ENCODE measurements around the gene TYW5. TPM values are rescaled to one million over a fixed set of nuclear protein-coding genes. Genes with fewer than 3 reads are reported as not detected.
A peak's percentile ranks its signal among the peaks of the same experiment; 100 is the strongest.
"Not testable (repeated sequence)": the region's sequence is repeated elsewhere in the genome, so short reads cannot be mapped to it uniquely, and the experiment has no call there.

The TYW5 gene
- total RNA-seq, 2 experiments from 2014 or later, result 8.9 to 9.8 TPM

DNA sequence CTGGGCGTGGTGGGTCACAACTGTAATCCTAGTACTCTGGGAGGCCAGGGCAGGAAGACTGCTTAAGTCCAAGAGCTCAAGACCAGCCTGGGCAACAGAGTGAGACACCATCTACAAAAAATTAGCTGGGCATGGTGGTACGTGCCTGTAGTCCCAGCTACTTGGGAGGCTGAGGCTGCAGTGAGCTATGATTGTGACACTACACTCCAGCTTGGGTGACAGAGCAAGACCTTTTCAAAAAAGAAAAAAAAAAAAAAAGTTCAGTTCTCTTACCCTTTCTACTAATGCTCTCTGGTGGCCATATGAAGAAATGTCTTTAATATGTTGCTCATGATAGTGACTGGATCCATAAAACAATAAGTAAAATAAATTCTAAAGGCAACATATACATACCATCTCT, 14.9 kb downstream of the TYW5 start:
- Mint-ChIP-seq H3K4me3 (no peak overlapping the region), H3K9me3 (no peaks in the 10 kb centered on the region), H3K27me3 (no peaks in the 10 kb centered on the region), H3K4me1 (ENCODE audit: low read depth) (peaks cover 7% of the 10 kb centered on the region), H3K36me3 (peaks cover 14% of the 10 kb centered on the region), H3K27ac (no peak overlapping the region)
- ChIA-PET POLR2A (no interaction called here), CTCF (interaction anchor here (0.6 to 2.2 kb wide), 9 partner anchors 9 to 1324 kb away, joined by 3 to 7 read pairs (median 3); no protein-coding TSS in a partner anchor)
- intact Hi-C loops (cut with micrococcal nuclease), result loop anchor here (5.0 kb wide), 1 partner anchor 88 kb away; the partner anchor contains the start of gene FTCDNL1
- no peak for DNase-seq

DNA sequence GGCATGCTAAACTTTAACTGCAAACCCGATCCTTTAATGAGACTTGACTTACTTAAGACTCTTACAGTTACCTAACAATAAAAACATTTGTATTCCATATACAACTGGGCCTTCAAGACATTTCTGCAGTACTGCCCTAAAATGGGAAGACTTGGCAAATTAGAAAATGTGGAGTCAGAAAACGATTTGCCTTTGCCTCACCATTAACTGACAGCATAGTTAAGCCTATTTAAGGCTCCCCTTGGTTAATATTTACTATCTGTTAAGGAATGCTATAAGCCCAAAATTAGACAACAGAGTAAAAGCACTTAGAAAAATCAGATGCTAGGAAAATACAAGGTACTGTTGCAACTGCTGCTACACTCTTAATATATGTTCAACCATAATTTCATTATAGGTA, 18.7 kb downstream of the TYW5 start:
- CTCF ChIA-PET, result interaction anchor here (1.0 kb wide), 1 partner anchor 44 kb away, joined by 3 read pairs; no protein-coding TSS in a partner anchor
- no peaks in the 10 kb centered on the region for H3K27me3 Mint-ChIP-seq
- peaks cover 5% of the 10 kb centered on the region for H3K4me1 Mint-ChIP-seq (ENCODE audit: low read depth)
- POLR2A ChIA-PET, result no interaction called here
- H3K9me3 Mint-ChIP-seq, result no peaks in the 10 kb centered on the region
- no peak overlapping the region for H3K27ac Mint-ChIP-seq
- no peak overlapping the region for H3K4me3 Mint-ChIP-seq
- intact Hi-C loops (cut with micrococcal nuclease), result no loop called here
- no peak for DNase-seq
- peaks cover 11% of the 10 kb centered on the region for H3K36me3 Mint-ChIP-seq

DNA sequence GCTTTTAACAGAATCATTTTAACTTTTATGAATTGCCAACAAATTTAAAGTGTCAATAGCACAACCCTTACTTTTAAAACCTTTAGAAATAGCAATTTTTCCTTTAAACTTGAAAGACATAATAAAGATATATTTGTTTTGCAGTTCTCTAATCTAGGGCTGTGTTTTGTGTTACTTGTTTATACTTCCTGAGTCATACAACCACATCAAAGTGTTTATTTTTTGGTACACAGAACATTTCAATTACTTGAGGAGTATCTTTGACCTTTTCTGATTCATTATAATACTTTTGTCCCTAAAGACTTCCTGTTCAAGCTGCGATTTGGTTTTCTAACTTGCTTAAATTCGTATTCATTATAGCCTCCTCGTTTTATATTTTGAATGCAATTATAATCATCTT, 21.8 kb downstream of the TYW5 start:
- CTCF ChIA-PET, result no interaction called here
- H3K27ac Mint-ChIP-seq, result no peak overlapping the region
- POLR2A ChIA-PET, result no interaction called here
- intact Hi-C loops (cut with micrococcal nuclease), result no loop called here
- H3K9me3 Mint-ChIP-seq, result no peaks in the 10 kb centered on the region
- no peaks in the 10 kb centered on the region for H3K4me1 Mint-ChIP-seq (ENCODE audit: low read depth)
- no peak for DNase-seq
- no peaks in the 10 kb centered on the region for H3K27me3 Mint-ChIP-seq
- H3K4me3 Mint-ChIP-seq, result no peak overlapping the region
- H3K36me3 Mint-ChIP-seq, result peaks cover 14% of the 10 kb centered on the region

DNA sequence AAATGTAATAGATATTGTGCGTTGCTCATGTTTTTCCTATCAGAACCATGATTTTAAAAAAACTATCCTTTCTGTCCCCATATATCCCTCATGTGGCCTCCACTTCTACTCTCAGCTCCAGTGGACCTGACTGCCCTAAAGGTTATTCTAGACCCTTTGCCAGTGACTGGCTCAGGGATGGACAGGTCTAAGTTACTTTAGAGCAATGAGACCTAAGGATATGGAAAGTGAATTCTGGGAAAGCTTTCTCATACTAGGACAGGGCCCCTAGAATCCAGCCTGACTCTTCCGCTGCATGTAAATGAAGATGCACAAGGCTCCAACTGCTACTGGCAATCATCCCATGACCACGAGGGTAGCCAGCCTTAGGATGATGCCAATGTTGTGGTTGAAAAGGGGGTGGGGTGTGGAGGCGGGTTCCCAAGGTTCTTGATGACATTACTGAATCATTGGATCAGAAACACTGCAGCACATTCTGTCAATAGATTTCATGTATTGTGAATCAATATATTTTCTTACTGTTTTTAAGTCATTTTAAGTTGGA, 22.9 kb downstream of the TYW5 start:
- Mint-ChIP-seq H3K4me1 (ENCODE audit: low read depth) (no peaks in the 10 kb centered on the region), H3K4me3 (no peak overlapping the region), H3K27ac (no peak overlapping the region), H3K36me3 (peaks cover 11% of the 10 kb centered on the region), H3K27me3 (no peaks in the 10 kb centered on the region), H3K9me3 (no peaks in the 10 kb centered on the region)
- intact Hi-C loops (cut with micrococcal nuclease), result no loop called here
- no peak for DNase-seq
- CTCF ChIA-PET, result no interaction called here
- POLR2A ChIA-PET, result no interaction called here

DNA sequence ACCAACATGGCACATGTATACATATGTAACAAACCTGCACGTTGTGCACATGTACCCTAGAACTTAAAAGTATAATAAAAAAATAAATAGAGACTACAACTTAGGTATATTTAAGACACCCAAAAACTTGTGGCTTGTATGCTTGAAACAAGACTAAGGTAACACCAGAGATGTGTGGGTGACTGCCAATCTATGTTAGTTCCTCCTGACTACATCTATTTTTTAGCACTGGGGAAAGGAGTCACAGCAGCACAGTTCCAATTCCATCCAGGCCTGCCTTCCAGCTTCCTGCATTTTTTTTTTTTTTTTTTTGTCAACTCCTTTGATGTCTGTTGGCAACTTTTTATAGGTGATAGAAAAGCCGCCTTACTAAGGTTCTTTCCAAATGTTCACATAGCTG, 26.0 kb downstream of the TYW5 start:
- DNase-seq, result no peak
- ChIA-PET CTCF (no interaction called here), POLR2A (no interaction called here)
- no peak overlapping the region for H3K4me3 Mint-ChIP-seq
- H3K4me1 Mint-ChIP-seq (ENCODE audit: low read depth), result no peaks in the 10 kb centered on the region
- H3K27me3 Mint-ChIP-seq, result no peaks in the 10 kb centered on the region
- no peak overlapping the region for H3K27ac Mint-ChIP-seq
- intact Hi-C loops (cut with micrococcal nuclease), result loop anchor here (2.0 kb wide), 1 partner anchor 18 kb away; the partner anchor contains the start of gene C2orf69
- peaks cover 18% of the 10 kb centered on the region for H3K36me3 Mint-ChIP-seq
- H3K9me3 Mint-ChIP-seq, result no peaks in the 10 kb centered on the region

DNA sequence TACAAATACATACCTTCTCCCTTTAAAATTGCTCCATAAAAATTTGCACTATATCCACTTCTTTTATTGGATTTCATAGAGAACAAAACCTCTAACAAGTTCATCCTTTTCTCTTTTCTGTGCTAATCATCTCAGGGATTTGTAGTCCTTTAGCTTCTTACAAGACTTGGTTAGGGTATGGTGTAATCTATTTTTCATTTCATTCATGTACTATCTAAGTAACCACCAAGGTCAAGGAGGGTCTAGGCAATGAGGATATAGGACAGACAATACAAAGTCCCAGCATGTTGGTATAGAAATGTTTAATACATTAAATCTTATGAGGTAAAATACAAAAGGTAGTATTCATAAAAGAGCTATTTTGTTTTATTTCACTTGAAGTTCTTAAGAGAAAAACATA, 26.7 kb downstream of the TYW5 start:
- CTCF ChIA-PET, result no interaction called here
- Mint-ChIP-seq H3K9me3 (no peaks in the 10 kb centered on the region), H3K4me1 (ENCODE audit: low read depth) (peaks cover 6% of the 10 kb centered on the region), H3K27ac (no peak overlapping the region), H3K27me3 (no peaks in the 10 kb centered on the region), H3K36me3 (peaks cover 17% of the 10 kb centered on the region), H3K4me3 (no peak overlapping the region)
- POLR2A ChIA-PET, result no interaction called here
- intact Hi-C loops (cut with micrococcal nuclease), result loop anchor here (2.0 kb wide), 1 partner anchor 18 kb away; the partner anchor contains the start of gene C2orf69
- DNase-seq, result no peak

DNA sequence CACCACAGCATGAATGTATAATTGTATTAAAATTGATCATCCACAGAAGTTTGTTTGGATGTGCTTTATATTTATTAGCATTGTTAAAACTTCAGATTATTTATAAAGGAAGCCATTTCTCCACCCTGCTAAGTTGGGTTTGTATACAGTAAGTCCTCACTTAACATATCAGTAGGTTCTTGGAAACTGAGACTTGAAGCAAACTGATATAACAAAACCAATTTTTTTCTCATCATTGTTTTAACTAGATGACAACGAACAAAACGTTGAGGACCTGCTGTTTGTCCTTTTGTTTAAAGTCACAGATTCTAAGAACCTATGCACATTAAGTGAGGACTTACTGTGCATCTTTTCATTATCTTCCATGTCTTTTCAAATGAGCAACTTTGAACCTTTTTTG, 27.1 kb downstream of the TYW5 start:
- no peak overlapping the region for H3K4me3 Mint-ChIP-seq
- peaks cover 6% of the 10 kb centered on the region for H3K4me1 Mint-ChIP-seq (ENCODE audit: low read depth)
- no peaks in the 10 kb centered on the region for H3K27me3 Mint-ChIP-seq
- peaks cover 17% of the 10 kb centered on the region for H3K36me3 Mint-ChIP-seq
- intact Hi-C loops (cut with micrococcal nuclease), result loop anchor here (2.0 kb wide), 1 partner anchor 17 kb away; the partner anchor contains the start of gene C2orf69
- CTCF ChIA-PET, result no interaction called here
- no peaks in the 10 kb centered on the region for H3K9me3 Mint-ChIP-seq
- POLR2A ChIA-PET, result no interaction called here
- no peak for DNase-seq
- H3K27ac Mint-ChIP-seq, result no peak overlapping the region

DNA sequence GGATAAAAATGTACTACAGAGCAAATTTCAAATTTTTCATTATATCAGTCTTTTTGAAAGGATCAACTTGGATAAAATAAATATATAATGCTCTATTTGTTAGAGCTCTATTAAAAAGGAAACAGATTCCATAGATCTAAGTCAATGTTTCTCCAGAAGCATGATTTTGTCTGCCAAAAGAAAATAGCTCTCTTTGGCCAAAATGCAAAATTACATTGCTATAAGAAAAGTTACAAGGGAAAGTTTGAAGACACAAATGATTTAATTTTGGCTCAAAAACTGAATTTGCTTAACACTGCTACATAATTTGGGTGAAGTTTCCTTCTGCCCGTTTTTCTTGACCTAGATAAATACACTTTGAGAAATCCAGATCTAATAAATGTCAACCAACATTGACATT, 28.5 kb downstream of the TYW5 start:
- Mint-ChIP-seq H3K4me3 (no peak overlapping the region), H3K9me3 (no peaks in the 10 kb centered on the region), H3K36me3 (peaks cover 20% of the 10 kb centered on the region), H3K4me1 (ENCODE audit: low read depth) (peaks cover 12% of the 10 kb centered on the region), H3K27me3 (no peaks in the 10 kb centered on the region), H3K27ac (no peak overlapping the region)
- intact Hi-C loops (cut with micrococcal nuclease), result no loop called here
- ChIA-PET POLR2A (no interaction called here), CTCF (no interaction called here)
- DNase-seq, result no peak

DNA sequence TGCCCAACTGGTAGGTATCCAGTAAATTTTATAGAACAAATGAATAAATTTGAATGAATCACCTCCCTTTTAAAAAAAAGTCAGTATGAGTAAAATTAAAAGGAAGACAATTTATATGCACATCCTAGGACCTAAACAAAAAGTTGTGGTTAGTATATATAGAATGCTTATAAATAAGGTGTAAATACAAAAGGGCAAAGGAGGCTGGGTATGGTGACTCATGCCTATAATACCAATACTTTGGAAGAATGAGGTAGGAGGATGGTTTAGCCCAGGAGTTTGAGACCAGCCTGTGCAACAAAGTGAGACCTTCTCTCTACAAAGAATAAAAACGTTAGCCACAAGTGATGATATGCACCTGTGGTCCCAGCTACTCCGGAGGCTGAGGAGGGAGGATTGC, 31.4 kb downstream of the TYW5 start:
- DNase-seq, result no peak
- ChIA-PET CTCF (no interaction called here), POLR2A (no interaction called here)
- Mint-ChIP-seq H3K9me3 (no peaks in the 10 kb centered on the region), H3K27ac (no peak overlapping the region), H3K27me3 (no peaks in the 10 kb centered on the region), H3K4me1 (ENCODE audit: low read depth) (peaks cover 12% of the 10 kb centered on the region), H3K4me3 (no peak overlapping the region), H3K36me3 (peaks cover 18% of the 10 kb centered on the region)
- intact Hi-C loops (cut with micrococcal nuclease), result no loop called here

DNA sequence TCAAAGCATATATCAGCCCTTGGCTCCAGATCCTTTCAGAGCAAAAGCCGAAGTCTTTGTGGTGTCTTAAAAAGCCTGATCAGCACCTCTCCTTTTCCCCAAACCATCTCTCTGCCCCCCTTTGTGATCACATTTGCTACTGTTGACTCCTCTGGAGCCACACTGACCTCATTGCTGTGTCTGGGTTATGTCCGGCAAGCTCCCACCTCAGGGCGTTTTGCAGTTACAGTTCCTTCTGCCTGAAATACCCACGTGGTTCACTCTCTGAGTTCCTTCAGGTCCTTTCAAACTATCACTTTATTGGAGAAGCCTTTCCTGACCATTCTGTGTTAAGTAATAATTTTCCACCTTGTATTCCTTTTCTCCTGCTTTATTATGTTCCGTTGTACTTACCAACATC, 32.4 kb downstream of the TYW5 start:
- peaks cover 20% of the 10 kb centered on the region for H3K36me3 Mint-ChIP-seq
- peaks cover 12% of the 10 kb centered on the region for H3K4me1 Mint-ChIP-seq (ENCODE audit: low read depth)
- H3K9me3 Mint-ChIP-seq, result no peaks in the 10 kb centered on the region
- intact Hi-C loops (cut with micrococcal nuclease), result no loop called here
- no peak for DNase-seq
- no peak overlapping the region for H3K27ac Mint-ChIP-seq
- CTCF ChIA-PET, result interaction anchor here (0.6 kb wide), 1 partner anchor 1471 kb away, joined by 3 read pairs; no protein-coding TSS in a partner anchor
- H3K4me3 Mint-ChIP-seq, result no peak overlapping the region
- H3K27me3 Mint-ChIP-seq, result no peaks in the 10 kb centered on the region
- POLR2A ChIA-PET, result no interaction called here

DNA sequence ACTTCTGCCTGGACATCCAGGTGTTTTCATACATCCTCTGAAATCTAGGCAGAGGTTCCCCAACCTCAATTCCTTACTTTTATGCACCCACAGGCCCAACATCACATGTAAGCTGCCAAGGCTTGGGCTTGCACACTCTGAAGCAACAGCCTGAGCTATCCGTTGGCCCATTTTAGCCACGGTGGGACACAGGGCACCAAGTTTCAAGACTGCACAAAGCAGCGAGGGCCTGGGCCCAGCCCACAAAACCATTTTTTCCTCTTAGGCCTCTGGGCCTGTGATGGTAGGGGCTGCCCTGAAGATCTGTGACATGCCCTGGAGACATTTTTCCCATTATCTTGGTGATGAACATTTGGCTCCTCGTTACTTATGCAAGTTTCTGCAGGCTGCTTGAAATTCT, 38.3 kb downstream of the TYW5 start:
- Mint-ChIP-seq H3K4me3 (no peak overlapping the region), H3K27ac (no peak overlapping the region), H3K36me3 (peaks cover 41% of the 10 kb centered on the region), H3K27me3 (no peaks in the 10 kb centered on the region), H3K4me1 (ENCODE audit: low read depth) (peaks cover 21% of the 10 kb centered on the region), H3K9me3 (peaks cover 15% of the 10 kb centered on the region)
- ChIA-PET CTCF (no interaction called here), POLR2A (no interaction called here)
- intact Hi-C loops (cut with micrococcal nuclease), result no loop called here
- no peak for DNase-seq

DNA sequence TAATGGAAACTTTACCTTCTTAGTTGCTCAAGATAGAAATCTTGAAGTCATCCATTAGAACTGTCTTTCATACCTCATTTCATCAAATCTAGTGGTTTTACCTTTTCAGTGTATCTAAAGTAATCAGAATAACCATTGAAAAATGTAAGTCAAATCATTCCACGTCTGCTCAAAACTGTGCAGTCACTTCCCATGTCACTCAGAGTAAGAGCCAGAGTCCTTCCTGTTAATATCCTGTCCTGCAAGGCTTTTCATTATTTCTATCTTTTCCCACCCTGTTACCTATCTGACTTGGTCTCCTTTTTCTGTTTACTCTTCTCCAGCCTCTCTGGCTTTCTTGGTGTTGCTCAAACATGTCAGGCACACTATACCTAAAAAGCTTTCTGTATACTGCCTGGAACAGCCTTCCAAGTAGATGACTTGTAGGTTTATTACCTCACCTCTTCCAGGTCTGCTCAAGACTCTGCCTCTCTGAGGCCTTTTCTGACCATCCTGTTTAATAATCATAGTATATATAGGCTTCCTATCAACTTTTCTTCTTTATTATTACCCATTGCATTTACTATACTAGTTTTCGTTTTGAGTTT, 40.8 kb downstream of the TYW5 start:
- Mint-ChIP-seq H3K4me3 (peak overlapping the region; percentile 14), H3K27ac (peak overlapping the region; percentile 14), H3K4me1 (ENCODE audit: low read depth) (peaks cover 30% of the 10 kb centered on the region), H3K36me3 (peaks cover 42% of the 10 kb centered on the region), H3K9me3 (peaks cover 15% of the 10 kb centered on the region), H3K27me3 (no peaks in the 10 kb centered on the region)
- ChIA-PET POLR2A (no interaction called here), CTCF (no interaction called here)
- no peak for DNase-seq
- intact Hi-C loops (cut with micrococcal nuclease), result no loop called here

DNA sequence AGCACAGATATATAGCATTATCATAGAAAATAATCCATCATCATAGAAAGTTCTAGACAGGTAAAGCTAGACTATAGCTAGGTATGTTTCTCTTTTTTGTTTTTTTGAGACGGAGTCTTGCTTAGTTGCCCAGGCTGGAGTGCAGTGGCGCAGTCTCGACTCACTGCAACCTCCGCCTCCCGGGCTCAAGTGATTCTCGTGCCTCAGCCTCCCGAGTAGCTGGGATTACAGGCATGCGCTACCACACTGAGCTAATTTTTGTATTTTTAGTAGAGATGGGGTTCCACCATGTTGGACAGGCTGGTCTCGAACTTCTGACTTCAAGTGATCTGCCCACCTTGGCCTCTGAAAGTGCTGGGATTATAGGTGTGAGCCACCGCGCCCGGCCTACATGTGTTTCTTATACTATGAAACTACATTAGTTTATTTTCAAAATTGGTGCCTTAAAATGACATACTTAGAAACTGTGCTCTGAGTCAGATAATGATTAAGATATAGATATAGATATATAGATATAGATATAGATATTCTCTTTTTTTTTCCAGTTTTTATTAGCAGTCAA, 42.7 kb downstream of the TYW5 start:
- H3K27ac Mint-ChIP-seq; H3K27me3 Mint-ChIP-seq; intact Hi-C loops (cut with micrococcal nuclease); CTCF ChIA-PET: not testable (repeated sequence)
- DNase-seq, result peak; percentile 18
- peaks cover 30% of the 10 kb centered on the region for H3K4me1 Mint-ChIP-seq (ENCODE audit: low read depth)
- peaks cover 31% of the 10 kb centered on the region for H3K36me3 Mint-ChIP-seq
- H3K9me3 Mint-ChIP-seq, result peaks cover 14% of the 10 kb centered on the region
- peak overlapping the region; percentile 88 for H3K4me3 Mint-ChIP-seq
- POLR2A ChIA-PET, result interaction anchor here (0.6 kb wide), 1 partner anchor 9 kb away, joined by 3 read pairs; no protein-coding TSS in a partner anchor
